Measurements from ENCODE around the gene UACA. TPM values are rescaled to one million over a fixed set of nuclear protein-coding genes. Genes with fewer than 3 reads are reported as not detected.

Gene UACA
- total RNA-seq, 1 donor from 2014 or later = 0.68 TPM

GRCh38 chr15:70722266-70723121, 40.9 kb downstream of the UACA start:
- Mint-ChIP-seq H3K36me3 (ENCODE audit: low read depth) (no peaks in the 10 kb centered on the region), H3K27ac (no peak overlapping the region), H3K9me3 (no peaks in the 10 kb centered on the region), H3K4me1 (no peaks in the 10 kb centered on the region), H3K4me3 (no peak overlapping the region), H3K27me3 (peaks cover 33% of the 10 kb centered on the region)
- DNase-seq = no peak
- intact Hi-C loops (cut with micrococcal nuclease) = loop anchor here (10.0 kb wide), 2 partner anchors 48 to 1248 kb away; no protein-coding TSS in a partner anchor

- no peak for DNase-seq
- intact Hi-C loops (cut with micrococcal nuclease) = loop anchor here (10.0 kb wide), 2 partner anchors 46 to 1246 kb away; no protein-coding TSS in a partner anchor
- H3K4me1 Mint-ChIP-seq = no peaks in the 10 kb centered on the region
- H3K4me3 Mint-ChIP-seq = no peak overlapping the region
- no peaks in the 10 kb centered on the region for H3K36me3 Mint-ChIP-seq (ENCODE audit: low read depth)
- no peak overlapping the region for H3K27ac Mint-ChIP-seq
- peaks cover 33% of the 10 kb centered on the region for H3K27me3 Mint-ChIP-seq
- no peaks in the 10 kb centered on the region for H3K9me3 Mint-ChIP-seq
Observed at GRCh38 chr15:70720228-70721016, 42.9 kb downstream of the UACA start.

GRCh38 chr15:70717237-70717793, 46.0 kb downstream of the UACA start:
- no peak for DNase-seq
- Mint-ChIP-seq H3K27me3 (peaks cover 42% of the 10 kb centered on the region), H3K36me3 (ENCODE audit: low read depth) (no peaks in the 10 kb centered on the region), H3K4me1 (no peaks in the 10 kb centered on the region), H3K27ac (no peak overlapping the region), H3K9me3 (no peaks in the 10 kb centered on the region), H3K4me3 (no peak overlapping the region)
- intact Hi-C loops (cut with micrococcal nuclease) = no loop called here

- Mint-ChIP-seq H3K4me1 (no peaks in the 10 kb centered on the region), H3K27me3 (peaks cover 45% of the 10 kb centered on the region), H3K27ac (no peak overlapping the region), H3K4me3 (no peak overlapping the region), H3K36me3 (ENCODE audit: low read depth) (no peaks in the 10 kb centered on the region), H3K9me3 (no peaks in the 10 kb centered on the region)
- intact Hi-C loops (cut with micrococcal nuclease) = no loop called here
- DNase-seq = no peak
Observed at GRCh38 chr15:70715840-70716485, 47.4 kb downstream of the UACA start.

- intact Hi-C loops (cut with micrococcal nuclease) = no loop called here
- DNase-seq = no peak
- H3K36me3 Mint-ChIP-seq (ENCODE audit: low read depth) = no peaks in the 10 kb centered on the region
- H3K27me3 Mint-ChIP-seq = peaks cover 38% of the 10 kb centered on the region
- H3K9me3 Mint-ChIP-seq = no peaks in the 10 kb centered on the region
- H3K4me3 Mint-ChIP-seq = no peak overlapping the region
- no peaks in the 10 kb centered on the region for H3K4me1 Mint-ChIP-seq
- no peak overlapping the region for H3K27ac Mint-ChIP-seq
Observed at GRCh38 chr15:70714565-70714964, 48.8 kb downstream of the UACA start.

- intact Hi-C loops (cut with micrococcal nuclease) = no loop called here
- H3K4me3 Mint-ChIP-seq = no peak overlapping the region
- no peaks in the 10 kb centered on the region for H3K4me1 Mint-ChIP-seq
- H3K27ac Mint-ChIP-seq = no peak overlapping the region
- no peaks in the 10 kb centered on the region for H3K36me3 Mint-ChIP-seq (ENCODE audit: low read depth)
- H3K27me3 Mint-ChIP-seq = peaks cover 33% of the 10 kb centered on the region
- no peaks in the 10 kb centered on the region for H3K9me3 Mint-ChIP-seq
- DNase-seq = no peak
Observed at GRCh38 chr15:70714015-70714414, 49.3 kb downstream of the UACA start.

GRCh38 chr15:70712271-70712670, 51.1 kb downstream of the UACA start:
- H3K4me3 Mint-ChIP-seq = no peak overlapping the region
- DNase-seq = no peak
- intact Hi-C loops (cut with micrococcal nuclease) = no loop called here
- H3K27ac Mint-ChIP-seq = no peak overlapping the region
- H3K9me3 Mint-ChIP-seq = no peaks in the 10 kb centered on the region
- H3K36me3 Mint-ChIP-seq (ENCODE audit: low read depth) = no peaks in the 10 kb centered on the region
- H3K27me3 Mint-ChIP-seq = peaks cover 36% of the 10 kb centered on the region
- H3K4me1 Mint-ChIP-seq = no peaks in the 10 kb centered on the region

- peaks cover 43% of the 10 kb centered on the region for H3K27me3 Mint-ChIP-seq
Observed at GRCh38 chr15:70710714-70711113, 52.6 kb downstream of the UACA start.

GRCh38 chr15:70708839-70709238, 54.5 kb downstream of the UACA start:
- Mint-ChIP-seq H3K27ac (no peak overlapping the region), H3K27me3 (peaks cover 45% of the 10 kb centered on the region), H3K36me3 (ENCODE audit: low read depth) (no peaks in the 10 kb centered on the region), H3K4me1 (no peaks in the 10 kb centered on the region), H3K9me3 (no peaks in the 10 kb centered on the region), H3K4me3 (no peak overlapping the region)
- DNase-seq = no peak
- intact Hi-C loops (cut with micrococcal nuclease) = no loop called here

More at GRCh38 chr15:70710714-70711113, 52.6 kb downstream of the UACA start:
- Mint-ChIP-seq H3K4me3 (no peak overlapping the region), H3K9me3 (no peaks in the 10 kb centered on the region), H3K36me3 (ENCODE audit: low read depth) (no peaks in the 10 kb centered on the region), H3K27ac (no peak overlapping the region), H3K4me1 (no peaks in the 10 kb centered on the region)
- no peak for DNase-seq
- intact Hi-C loops (cut with micrococcal nuclease) = no loop called here

- Mint-ChIP-seq H3K4me3 (no peak overlapping the region), H3K27ac (no peak overlapping the region), H3K4me1 (no peaks in the 10 kb centered on the region), H3K9me3 (no peaks in the 10 kb centered on the region), H3K36me3 (ENCODE audit: low read depth) (no peaks in the 10 kb centered on the region), H3K27me3 (peaks cover 41% of the 10 kb centered on the region)
- intact Hi-C loops (cut with micrococcal nuclease) = no loop called here
- DNase-seq = no peak
Observed at GRCh38 chr15:70707686-70708300, 55.6 kb downstream of the UACA start.

- DNase-seq = no peak
- H3K9me3 Mint-ChIP-seq = no peaks in the 10 kb centered on the region
- intact Hi-C loops (cut with micrococcal nuclease) = no loop called here
- H3K4me3 Mint-ChIP-seq = no peak overlapping the region
- H3K36me3 Mint-ChIP-seq (ENCODE audit: low read depth) = no peaks in the 10 kb centered on the region
- H3K4me1 Mint-ChIP-seq = no peaks in the 10 kb centered on the region
- H3K27ac Mint-ChIP-seq = no peak overlapping the region
- peaks cover 46% of the 10 kb centered on the region for H3K27me3 Mint-ChIP-seq
Observed at GRCh38 chr15:70704731-70705130, 58.6 kb downstream of the UACA start.

GRCh38 chr15:70704166-70704565, 59.2 kb downstream of the UACA start:
- H3K4me1 Mint-ChIP-seq = no peaks in the 10 kb centered on the region
- no peaks in the 10 kb centered on the region for H3K9me3 Mint-ChIP-seq
- no peak for DNase-seq
- no peaks in the 10 kb centered on the region for H3K36me3 Mint-ChIP-seq (ENCODE audit: low read depth)
- peaks cover 51% of the 10 kb centered on the region for H3K27me3 Mint-ChIP-seq
- intact Hi-C loops (cut with micrococcal nuclease) = no loop called here
- no peak overlapping the region for H3K4me3 Mint-ChIP-seq
- no peak overlapping the region for H3K27ac Mint-ChIP-seq

GRCh38 chr15:70703096-70703878, 60.1 kb downstream of the UACA start:
- no peaks in the 10 kb centered on the region for H3K9me3 Mint-ChIP-seq
- intact Hi-C loops (cut with micrococcal nuclease) = no loop called here
- no peak for DNase-seq
- no peak overlapping the region for H3K27ac Mint-ChIP-seq
- H3K36me3 Mint-ChIP-seq (ENCODE audit: low read depth) = no peaks in the 10 kb centered on the region
- H3K27me3 Mint-ChIP-seq = peaks cover 55% of the 10 kb centered on the region
- no peaks in the 10 kb centered on the region for H3K4me1 Mint-ChIP-seq
- H3K4me3 Mint-ChIP-seq = no peak overlapping the region

Measured in activated CD4-positive, alpha-beta T cell treated with anti-CD3 and anti-CD28 coated beads, Interleukin-2, amount 10 ng/mL, durations not matched to agents 24 days and 14 days (primary cell).